Esophagus squamous epithelium (tissue), 4 donors: ENCODE measurements around the gene TESPA1. TPM values are rescaled to one million over a fixed set of nuclear protein-coding genes. Genes with fewer than 3 reads are reported as not detected.

Experiments used
- total RNA-seq, 4 donors: library from RNA; depleted of rRNA; stranded (reverse); fragments of >200 nt; gene quantifications; one replicate each; pipeline ENCODE4 v1.1.0, GENCODE V29; 2016

The TESPA1 gene
- total RNA-seq, 4 donors from 2014 or later = 0.31 to 6.7 (median 2.0) TPM; not detected in 1

Other genes with a start within 250 kb of the TESPA1 start
- 1 to 10 TPM in 1 of 4 donors, not detected in 3; 1.1 TPM for gene MUCL1, start 130.2 kb downstream of the TESPA1 start, total RNA-seq
- gene NEUROD4, start 35.2 kb upstream of the TESPA1 start, total RNA-seq = not detected
- gene OR9K2, start 141.6 kb upstream of the TESPA1 start, total RNA-seq = not detected
- gene OR10A7, start 236.3 kb upstream of the TESPA1 start, total RNA-seq = not detected